Fibroblast of pulmonary artery (primary cell): ENCODE measurements around the gene RBM47.
"Not testable (repeated sequence)": the region's sequence is repeated elsewhere in the genome, so short reads cannot be mapped to it uniquely, and the experiment has no call there.

Source experiments
- DNase-seq: peaks from one replicate; pipeline ENCODE4 v3.0.0-alpha.2; 2010; ENCODE audit warnings: low read depth
- H3K4me3 ChIP-seq: replicated peaks from 2 replicates; pipeline ENCODE4 v1.5.1; 2011; ENCODE audit warnings: low read depth, mild to moderate bottlenecking, control low read depth, low read length, moderate library complexity
- TF ChIP-seq, protein P1 (sequence below): IDR thresholded peaks from 2 replicates; pipeline ENCODE4 v1.5.1; 2011; ENCODE audit warnings: mild to moderate bottlenecking, control low read depth, low read length, inconsistent platforms; ENCODE audit errors: missing control alignments

The RBM47 gene

DNA sequence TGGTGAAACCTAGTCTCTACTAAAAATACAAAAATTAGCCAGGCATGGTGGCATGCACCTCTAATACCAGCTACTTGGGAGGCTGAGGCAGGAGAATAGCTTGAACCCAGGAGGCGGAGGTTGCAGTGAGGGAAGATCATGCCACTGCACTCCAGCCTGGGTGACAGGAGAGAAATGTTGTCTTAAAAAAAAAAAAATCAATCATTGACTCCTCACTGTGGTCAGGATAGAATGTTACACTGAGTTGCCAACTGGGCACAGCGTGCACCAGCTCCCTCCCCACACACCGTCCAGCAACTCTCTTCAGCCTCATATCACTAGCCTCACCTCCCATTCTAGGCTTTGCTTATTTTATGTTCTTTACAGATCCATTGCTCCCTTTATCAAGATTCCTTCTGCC lies 215.0 kb downstream of the RBM47 start:
- DNase-seq = no peak
- TF ChIP-seq, protein P1, sequence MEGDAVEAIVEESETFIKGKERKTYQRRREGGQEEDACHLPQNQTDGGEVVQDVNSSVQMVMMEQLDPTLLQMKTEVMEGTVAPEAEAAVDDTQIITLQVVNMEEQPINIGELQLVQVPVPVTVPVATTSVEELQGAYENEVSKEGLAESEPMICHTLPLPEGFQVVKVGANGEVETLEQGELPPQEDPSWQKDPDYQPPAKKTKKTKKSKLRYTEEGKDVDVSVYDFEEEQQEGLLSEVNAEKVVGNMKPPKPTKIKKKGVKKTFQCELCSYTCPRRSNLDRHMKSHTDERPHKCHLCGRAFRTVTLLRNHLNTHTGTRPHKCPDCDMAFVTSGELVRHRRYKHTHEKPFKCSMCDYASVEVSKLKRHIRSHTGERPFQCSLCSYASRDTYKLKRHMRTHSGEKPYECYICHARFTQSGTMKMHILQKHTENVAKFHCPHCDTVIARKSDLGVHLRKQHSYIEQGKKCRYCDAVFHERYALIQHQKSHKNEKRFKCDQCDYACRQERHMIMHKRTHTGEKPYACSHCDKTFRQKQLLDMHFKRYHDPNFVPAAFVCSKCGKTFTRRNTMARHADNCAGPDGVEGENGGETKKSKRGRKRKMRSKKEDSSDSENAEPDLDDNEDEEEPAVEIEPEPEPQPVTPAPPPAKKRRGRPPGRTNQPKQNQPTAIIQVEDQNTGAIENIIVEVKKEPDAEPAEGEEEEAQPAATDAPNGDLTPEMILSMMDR = no peak
- no peak overlapping the region for H3K4me3 ChIP-seq

DNA sequence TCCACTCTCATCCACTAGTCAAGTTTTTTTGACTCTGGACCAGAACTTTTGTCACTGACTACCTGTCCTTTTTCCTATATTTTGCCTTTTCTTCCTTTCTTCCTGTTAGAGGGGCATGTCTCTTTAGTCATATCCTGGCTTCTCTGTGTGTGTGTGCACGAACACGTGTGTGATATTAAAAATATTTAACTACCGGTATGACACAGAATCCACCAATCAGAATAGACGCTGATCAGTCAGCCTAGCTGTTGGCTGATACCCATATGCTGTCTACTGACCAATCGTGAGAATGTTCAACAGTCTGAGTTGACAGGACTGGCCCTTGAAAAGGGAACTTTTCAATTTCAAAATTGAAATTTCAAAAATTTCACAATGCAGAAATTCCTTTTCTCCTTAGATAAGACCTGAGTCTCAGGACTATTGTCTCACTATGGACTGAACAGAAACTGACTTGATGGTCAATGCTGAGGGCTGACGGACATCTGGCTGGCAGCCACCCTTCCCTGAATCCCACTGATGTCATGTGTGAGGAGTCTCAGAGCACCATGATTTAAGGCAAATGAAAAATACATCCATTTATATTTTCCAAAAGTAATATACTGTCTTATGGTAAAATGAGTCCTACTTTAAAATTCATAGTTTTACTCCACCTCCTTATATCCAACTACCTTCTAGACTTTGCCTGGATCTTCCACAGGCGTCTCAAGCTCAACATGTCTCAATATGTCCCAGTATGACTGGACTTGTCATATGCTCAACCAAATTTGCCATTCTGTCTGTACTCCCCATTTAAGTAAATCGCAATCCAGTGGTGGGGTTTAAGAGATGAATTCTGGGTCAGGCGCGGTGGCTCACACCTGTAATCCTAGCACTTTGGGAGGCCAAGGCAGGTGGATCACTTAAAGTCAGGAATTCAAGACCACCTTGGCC lies 216.5 kb downstream of the RBM47 start:
- TF ChIP-seq, protein P1 = no peak
- DNase-seq = no peak
- no peak overlapping the region for H3K4me3 ChIP-seq

DNA sequence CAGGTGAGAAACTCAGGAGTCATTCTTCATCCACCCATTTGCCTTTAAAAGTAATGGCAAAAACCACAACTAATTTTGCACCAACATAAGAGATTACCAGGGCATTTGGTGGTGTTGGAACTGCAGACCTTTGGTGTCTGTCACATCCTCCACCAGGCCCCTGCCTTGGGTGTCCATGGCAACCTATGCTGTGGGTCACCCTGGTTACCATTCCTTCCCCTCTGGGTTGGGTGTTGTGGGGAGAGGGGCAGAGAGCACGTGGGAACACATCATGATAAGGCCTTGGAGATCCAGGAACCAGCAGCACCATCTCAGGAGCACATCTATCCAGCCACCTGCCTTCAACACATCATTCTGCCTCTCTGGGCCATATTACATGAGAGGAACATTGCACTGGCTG lies 217.3 kb downstream of the RBM47 start:
- no peak for DNase-seq
- TF ChIP-seq, protein P1 = no peak
- no peak overlapping the region for H3K4me3 ChIP-seq

DNA sequence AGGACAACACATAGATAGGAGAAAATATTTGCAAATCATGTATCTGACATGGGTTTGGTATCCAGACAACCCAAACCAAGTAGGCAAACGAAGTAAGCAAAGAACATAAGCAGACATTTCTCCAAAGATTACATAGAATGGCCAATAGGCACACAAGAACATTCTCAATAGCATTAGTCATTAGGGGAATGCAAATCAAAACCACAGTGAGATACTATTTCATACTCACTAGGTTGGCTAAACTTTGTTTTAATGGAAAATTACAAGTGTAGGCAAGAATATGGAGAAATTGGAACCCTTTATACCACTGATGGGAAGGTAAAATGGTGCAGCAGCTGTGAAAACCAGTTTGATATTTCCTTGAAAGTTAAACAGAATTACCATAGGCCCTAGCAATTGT lies 219.8 kb downstream of the RBM47 start:
- peak; percentile 40 for DNase-seq
- TF ChIP-seq, protein P1 = no peak
- H3K4me3 ChIP-seq = no peak overlapping the region

DNA sequence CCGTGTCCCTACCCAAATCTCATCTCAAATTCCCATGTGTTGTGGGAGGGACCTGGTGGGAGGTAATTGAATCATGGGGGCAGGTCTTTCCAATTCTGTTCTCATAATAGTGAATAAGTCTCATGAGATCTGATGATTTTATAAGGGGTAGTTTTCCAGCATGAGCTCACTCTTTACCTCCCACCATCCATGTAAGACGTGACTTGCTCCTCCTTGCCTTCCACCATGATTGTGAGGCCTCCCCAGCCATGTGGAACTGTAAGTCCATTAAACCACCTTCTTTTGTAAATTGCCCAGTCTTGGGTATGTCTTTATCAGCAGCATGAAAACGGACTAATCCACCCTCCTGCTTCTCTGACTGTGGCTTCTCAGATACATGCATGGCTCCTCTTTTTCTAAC lies 222.2 kb downstream of the RBM47 start:
- H3K4me3 ChIP-seq, DNase-seq: not testable (repeated sequence)

DNA sequence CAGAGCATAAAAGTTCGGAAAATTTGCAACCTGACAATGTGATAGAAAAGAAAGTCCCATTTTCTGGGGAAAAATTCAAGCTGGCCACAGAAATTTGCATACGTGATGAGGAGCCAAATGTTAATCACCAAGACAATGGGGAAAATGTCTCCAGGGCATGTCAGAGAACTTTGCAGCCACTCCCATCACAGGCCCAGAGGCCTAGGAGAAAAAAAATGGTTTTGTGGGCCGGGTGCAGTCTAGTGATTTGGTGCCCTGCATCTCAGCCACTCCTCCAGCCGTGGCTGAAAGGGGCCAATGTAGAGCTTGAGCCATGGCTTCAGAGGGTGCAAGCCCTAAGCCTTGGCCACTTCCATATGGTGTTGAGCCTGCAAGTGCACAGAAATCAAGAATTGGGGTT lies 223.3 kb downstream of the RBM47 start:
- no peak for DNase-seq
- TF ChIP-seq, protein P1 = no peak
- no peak overlapping the region for H3K4me3 ChIP-seq

DNA sequence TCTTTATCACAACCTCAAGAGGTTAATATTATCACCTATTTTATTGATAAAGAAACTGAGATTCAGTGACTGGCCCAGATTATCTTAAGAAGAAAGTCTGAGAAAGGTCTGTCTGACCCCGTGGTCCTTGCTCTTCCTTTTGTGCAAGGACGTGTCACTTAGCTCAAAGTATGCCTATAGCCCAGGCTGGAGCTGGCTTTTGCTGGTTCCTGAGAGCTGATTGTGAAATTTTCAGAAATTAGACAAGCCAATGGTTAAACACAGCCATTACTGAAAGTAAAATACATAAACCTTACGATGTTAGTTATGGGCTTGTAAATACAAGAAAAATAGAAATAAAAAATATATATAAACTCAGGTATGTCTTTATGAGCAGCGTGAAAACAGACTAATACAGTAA lies 224.5 kb downstream of the RBM47 start:
- H3K4me3 ChIP-seq = no peak overlapping the region
- TF ChIP-seq, protein P1 = no peak
- DNase-seq = no peak
